ENCODE measurements around the gene APC2.

APC2 gene

DNA sequence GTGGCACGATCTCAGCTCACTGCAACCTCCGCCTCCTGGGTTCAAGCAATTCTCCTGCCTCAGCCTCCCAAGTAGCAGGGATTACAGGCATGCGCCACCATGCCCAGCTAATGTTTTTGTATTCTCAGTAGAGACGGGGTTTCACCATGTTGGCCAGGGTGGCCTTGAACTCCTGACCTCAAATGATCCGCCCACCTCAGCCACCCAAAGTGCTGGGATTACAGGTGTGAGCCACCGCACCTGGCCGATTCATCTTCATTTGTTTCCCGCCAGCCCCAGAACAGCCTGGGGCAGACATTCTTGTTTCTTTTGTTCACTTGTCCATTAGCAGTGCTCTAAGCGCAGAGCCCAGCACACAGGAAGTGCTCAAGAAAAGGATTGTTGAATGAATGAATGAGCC lies 27.1 kb downstream of the APC2 start:
- peak; percentile 81 for DNase-seq (ENCODE audit: low read depth, low spot score)

DNA sequence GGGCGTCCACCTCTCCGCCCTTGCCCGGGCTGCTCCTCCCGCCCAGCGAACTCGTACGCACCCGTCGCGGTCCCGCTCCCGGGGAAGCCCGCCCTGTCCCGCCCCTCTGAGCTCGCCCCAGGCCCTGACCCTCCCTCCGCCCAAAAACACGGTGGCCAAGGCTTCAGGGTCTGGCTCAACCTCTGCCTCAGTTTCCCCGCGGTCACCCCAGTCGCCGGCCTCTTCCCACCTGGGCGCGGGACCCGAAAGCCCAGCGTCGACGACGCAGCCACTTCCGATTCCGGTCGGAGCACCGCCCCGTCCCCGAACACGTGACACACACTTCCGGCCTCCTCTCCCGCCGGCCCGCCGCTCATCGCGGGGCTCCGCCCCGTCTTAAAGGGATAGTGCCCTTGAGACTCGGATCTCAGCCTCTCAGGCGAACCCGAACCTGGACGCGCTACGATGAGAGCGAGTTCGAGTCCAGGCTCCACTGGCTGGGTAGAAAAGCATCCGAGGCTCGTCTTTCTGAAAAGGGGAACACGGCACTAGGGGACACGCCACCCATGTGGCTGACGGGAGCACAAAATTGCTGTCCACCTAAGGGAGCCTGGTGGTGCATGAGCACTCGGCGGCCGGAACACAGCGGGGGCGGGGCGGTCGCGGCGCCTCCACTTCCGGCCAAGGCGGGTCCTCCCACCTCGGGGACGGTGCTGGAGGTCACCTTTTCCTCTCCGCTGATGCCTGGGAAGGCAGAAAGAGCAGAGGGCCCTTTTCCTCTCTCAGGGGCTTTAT lies 29.2 kb downstream of the APC2 start, which contains the start of gene C19orf25:
Gene C19orf25 (minus strand): TSS at position 282 of the 774 bp plus-strand sequence. CDS start 312 bp downstream, outside the sequence.
- peak; percentile 96 for DNase-seq (ENCODE audit: low read depth, low spot score)

DNA sequence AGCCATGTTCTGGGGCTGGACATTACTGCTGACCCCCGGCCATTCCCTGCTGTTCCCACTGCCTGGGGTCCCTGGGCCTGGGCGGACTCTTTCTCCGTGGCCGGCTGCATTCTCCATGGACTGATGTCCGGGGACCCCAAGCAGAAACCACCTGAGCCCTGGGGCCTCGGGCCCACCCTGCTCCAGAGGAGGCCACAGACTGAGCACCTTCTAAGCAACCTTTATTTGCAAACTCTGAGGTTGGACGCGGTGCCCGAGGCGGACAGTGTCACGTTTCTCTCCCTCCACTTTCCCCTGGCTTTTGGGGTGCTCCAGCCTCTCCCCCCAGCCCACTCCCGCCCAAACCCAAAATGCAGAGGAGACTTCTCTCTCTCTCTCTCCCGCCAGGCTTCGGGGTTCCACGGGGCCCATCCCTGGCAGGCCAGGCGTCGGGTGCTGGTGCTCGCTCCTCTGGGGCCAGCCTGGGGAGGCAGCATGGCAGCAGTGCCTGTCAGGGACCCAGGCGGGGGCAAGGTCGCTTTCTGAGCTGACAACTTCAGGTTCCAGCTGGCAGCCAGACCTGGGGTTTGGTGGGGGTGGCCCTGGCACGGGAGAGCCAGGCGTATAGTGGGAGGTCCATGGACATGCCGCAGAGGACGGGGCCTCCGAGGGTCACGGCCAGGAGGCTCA lies 31.4 kb downstream of the APC2 start:
- DNase-seq (ENCODE audit: low read depth, low spot score), result no peak

DNA sequence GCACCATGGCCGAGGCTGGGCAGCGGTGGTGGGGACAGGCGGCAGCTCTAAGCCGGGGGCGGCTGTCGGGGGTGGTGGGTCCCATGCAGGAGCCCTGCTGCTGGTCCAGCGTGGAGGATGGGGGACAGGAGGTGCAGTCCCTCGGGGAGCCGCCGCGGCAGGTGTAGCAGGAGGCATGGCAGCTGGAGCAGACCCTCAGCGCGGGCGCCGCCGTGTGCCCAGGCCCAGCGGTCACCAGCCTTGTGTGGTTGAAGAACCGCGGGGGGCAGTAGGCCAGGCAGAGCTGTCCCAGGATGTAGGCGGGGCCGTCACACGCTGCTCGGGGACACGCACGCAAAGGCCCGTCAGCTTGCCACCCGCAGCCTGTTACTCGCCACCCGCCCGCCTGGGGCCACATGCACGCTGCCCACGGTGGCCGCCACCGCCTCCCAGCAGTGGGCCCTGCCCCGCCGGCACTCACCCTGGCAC lies 32.0 kb downstream of the APC2 start:
- DNase-seq (ENCODE audit: low read depth, low spot score), result no peak

DNA sequence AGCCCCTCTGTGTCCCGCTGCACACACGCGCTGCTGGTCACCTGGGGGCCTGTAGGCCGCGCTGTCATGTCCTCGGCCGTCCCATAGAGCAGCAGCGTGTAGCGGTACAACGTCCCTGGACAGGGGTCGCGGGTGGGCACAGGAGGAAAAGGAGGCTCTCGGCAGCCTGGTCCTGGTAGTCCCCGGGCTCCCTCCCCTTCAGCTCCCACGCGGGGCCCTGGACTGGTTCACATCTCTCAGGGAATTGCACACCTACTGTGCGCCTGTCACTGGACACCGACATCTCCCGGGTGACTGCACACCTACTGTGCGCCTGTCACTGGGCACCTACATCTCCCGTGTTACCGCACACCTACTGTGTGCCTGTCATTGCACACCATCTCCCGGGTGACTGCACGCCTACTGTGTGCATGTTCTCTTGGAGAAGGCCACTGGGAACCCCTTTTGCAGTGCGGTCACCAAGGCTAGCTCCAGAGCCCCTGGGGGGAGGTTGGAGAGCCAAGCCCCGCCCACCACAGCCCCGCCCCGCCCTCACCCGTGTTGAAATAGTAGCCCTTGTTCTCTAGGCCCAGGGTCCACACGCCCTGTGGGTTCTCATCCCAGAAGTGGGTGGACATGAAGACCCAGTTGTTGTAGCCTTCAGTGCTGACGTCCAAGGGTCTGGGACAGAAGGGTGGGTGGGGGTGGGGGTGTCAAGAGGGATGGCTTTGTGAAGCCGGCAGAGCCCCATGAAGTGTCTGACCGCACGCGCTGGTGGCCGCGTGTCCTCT lies 32.6 kb downstream of the APC2 start:
- DNase-seq (ENCODE audit: low read depth, low spot score), result no peak

DNA sequence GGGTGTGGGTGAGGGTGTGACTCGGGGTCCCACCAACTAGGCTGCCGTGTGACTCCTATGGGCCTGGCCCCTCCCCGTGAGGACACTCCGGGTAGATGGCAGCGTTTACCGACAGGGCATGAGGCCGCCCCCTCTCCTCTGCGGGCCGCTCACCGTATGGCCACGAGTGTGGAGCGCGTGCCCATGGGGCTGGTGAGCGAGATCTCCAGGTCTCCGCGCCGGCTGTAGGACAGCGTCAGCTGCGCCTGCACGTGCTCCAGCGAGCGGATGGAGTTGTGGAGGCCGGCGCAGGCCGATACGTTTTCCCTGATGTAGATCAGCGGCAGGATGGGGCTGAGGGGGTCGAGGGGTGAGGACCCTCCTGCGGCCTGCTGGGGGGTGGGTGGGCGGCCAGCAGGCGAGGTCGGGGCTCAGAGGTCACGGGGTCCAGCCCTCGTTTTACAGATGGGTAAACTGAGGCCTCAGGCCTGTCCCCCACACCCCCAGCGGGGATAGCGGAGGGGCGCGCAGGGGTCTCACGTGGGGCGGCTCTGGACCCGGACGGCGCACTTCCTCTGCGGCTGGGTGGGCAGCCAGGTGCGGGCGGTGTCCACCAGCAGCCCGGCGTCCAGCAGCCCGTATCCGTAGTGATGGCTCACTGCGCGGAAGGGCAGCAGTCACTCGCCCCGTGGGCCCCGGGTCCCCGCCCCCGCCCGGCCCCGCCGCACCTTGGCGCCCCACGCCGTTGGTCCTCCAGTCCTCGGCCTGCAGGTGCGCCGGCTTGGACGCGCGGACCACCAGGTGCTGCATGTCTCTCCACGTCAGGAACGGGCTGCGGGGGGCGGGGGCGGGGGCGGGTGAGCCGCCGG lies 33.4 kb downstream of the APC2 start:
- DNase-seq (ENCODE audit: low read depth, low spot score), result no peak

DNA sequence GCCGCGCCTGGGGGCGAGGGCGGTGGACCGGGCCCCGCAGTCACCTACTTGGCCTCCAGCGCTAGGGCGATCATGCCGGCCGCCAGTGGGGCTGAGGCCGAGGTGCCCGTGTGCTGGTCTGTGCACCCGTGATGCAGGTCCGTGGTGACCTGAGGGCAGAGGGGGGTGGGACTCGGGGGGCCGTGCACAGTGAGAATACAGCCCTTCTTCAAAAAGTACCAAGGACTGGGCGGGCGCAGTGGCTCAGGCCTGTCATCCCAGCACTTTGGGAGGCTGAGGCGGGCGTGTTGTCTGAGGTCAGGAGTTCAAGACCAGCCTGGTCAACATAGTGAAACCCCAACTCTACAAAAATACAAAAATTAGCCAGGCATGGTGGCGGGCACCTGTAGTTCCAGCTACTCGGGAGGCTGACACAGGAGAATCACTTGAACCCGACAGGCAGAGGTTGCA lies 34.1 kb downstream of the APC2 start:
- DNase-seq (ENCODE audit: low read depth, low spot score), result no peak

DNA sequence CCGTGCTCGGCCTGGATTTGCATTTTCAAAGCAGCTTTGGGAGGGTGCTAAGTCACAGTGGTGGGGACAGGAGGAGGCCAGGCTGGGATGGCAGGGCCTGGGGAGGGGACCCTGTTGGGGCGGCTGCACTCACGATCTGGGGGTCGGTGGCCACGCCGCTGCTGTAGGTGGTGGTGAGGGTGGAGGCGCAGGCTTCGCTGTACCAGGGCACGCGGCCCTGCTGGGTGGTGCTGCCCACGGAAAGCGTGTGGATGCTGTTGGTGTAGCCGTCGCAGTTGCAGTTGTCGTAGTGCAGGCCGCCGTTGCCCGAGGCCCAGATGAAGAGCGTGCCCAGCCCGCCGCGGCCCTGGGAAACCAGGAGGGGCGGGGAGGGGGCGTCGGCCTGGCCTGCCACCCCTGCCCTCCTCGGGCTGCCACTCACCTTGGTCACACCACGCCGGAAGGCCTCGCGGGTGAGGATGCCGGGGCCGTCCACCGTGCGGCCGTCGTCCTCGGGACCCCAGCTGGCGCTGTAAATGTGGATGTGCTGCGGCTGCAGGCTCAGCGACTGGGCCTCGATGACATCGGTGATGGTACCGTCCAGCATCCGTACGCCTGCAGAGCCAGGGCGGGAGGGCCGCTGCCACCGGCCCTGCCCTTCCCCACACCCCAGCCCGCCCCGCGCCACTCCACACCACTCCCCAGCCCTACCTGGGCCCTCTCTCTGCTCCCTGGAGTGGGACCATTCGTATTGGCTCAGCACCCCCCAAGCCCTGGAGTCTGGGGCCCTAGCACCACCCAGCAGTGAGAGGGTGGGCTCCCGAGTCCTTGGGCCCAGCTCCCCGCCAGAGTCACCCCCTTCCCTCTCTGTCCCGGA lies 37.0 kb downstream of the APC2 start:
- DNase-seq (ENCODE audit: low read depth, low spot score), result no peak

DNA sequence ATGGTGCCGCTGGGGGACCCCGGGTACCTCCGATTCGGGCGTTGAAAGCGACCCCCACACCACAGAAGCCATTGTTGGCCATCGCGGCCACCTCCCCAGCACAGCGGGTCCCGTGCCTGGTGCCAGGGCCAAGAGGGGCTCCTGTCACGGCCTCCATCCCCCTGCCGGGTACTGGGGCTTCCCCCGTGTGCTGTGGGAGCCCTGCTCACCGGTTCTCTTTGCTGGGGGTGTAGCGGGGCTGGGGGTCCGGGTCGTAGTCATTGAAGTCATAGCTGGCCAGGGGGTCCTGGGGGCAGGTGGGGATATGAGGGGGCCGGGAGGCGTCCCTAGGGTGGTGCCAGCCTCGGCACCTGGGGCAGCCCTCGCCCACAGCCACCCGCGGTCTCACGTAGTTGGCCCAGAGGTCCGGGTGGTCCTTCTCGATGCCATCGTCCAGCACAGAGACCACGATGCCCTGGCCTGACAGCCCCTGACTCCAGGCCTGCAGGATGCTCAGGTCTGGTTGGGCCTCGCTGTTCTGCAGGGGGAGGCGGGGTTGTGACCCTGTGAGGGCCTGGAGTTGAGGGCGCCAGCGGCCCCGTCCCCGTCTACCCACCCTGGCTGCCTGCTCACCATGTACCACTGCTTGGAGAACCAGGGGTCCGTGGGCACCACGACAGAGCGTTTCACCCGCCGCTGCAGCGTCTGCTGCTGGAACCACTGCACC lies 37.8 kb downstream of the APC2 start:
- no peak for DNase-seq (ENCODE audit: low read depth, low spot score)

DNA sequence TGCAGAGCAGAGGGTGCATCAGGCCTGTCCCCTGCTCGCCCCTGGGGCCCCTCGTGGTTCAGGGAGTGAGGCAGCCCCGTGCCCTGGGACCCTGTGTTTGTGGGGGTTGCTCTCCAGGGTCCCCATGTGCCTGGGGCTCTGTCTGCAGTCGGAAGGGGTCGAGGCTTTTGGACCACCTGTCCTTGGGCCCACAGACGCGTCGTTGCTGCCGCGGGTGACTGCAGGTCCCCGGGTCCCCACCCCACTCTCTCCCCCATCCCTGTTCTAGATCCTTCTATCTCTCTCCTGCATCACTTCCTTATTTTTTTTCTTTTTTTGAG lies 38.3 kb downstream of the APC2 start:
- DNase-seq (ENCODE audit: low read depth, low spot score), result no peak

DNA sequence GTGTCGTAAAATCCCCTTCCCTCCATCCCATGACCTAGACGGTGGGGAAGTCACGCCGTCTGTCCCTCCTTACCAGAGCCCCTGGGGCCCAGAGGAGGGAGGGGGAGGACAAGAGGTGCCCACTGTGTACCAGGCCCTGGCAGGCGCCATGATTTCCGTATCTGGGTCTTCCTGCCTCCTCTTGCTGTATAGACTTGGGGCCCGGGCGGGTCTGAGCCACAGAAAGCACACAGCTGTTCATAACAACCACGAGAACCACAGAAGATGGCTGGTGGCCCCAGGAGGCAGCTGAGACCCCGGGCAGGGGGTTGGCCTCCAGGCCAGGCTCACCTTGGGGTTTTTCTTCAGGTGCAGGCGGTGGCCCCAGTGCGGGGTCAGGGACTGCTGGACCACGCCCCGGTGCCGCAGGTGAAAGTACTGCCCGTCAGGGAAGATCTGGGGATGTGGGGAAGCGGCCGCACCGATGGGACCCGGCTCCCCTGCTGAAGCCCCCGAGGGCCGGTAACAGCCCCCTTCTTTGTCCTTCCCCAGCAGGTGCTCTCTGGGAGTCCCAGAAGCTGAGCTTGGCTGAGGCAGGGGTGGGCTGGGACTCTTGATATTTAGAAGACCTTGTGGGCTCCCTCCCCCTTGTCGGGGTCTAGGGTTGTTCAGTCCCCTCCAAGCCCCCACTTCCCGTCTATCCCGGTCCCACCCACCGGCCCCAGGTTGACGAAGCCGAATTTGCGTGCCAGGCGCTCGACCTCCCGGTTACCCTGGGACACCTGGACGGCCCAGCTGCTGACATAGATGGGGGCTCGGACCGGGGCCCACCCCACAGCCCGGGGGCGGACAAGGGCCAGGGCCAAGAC lies 39.8 kb downstream of the APC2 start:
- DNase-seq (ENCODE audit: low read depth, low spot score), result no peak

DNA sequence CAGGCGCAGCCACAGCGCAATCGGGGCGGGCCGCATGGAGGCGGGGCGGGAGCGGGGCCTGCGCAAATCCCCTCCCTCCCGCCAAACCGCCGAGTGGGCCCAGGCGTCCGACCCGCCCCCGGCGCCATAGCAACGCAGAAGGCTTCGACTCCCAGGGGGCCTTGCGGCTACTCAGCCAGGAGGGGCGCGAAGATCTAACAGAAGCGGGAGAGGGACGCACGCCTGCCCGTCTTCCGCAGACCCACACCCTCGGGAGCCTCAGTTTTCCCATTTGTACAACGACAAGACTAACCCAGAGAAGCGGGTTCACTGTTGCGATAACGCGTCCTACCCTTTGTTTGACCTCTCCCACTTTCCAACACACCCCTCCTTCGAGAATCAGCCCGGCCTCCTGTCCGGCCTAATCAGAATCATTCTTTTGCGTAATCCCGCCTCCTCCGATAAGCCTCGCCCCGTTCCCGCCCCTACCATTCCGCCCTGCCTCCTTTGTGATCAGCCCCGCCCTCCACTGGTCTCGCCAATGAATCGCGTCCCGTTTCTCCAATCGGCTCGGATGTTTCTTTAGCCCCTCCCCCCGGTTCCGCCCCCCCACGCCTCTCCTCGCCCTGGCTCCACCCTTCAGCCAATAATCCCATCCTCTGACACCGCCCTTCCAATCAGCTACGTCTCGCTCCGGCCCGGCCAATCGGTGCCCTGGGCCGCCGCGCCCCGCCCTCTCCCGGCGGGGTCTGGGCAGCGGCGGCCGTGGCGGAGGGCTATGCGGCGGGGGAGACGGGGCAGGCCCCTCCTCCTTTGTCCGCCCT lies 40.6 kb downstream of the APC2 start, which contains the start of gene PCSK4:
Gene PCSK4 (minus strand): TSS at position 40 of the 803 bp plus-strand sequence. CDS start 4 bp downstream, at position 36.
- DNase-seq (ENCODE audit: low read depth, low spot score), result peak; percentile 99

DNA sequence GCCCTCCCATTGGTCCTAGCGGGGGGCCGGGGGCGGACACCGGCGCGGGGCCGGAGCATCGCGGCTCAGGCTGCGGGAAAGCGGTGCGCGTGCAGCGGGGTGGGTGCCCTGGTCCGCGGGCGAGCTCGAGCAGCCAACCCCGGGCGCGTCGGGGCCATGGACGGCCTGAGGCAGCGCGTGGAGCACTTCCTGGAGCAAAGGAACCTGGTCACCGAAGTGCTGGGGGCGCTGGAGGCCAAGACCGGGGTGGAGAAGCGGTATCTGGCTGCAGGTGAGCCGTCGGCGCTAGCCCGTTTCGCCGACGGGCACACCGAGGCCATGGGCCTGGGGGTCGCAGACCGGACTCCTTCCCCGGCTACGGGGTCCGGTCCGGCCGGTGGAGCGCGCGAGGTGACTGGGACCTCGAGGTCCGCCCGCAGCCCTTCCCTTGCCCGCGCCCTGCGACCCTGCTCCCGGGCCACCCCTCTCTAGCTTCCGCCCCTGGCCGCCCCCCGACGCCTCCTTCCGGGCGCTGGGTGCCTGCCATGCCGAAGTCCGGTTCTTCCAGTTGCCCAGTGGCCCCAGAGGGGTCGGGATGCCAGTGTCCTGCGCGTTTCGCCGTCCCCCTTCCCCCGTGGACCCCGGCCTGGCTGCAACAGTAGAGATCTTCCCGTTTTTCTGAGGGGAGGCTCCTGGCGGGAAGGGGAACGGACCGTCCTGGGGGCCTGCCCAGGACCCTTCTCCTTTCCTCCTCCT lies 41.4 kb downstream of the APC2 start, which contains the start of gene REEP6:
Gene REEP6 (plus strand): TSS at position 68 of the 735 bp plus-strand sequence. CDS start 89 bp downstream, at position 157.
- DNase-seq (ENCODE audit: low read depth, low spot score), result no peak

DNA sequence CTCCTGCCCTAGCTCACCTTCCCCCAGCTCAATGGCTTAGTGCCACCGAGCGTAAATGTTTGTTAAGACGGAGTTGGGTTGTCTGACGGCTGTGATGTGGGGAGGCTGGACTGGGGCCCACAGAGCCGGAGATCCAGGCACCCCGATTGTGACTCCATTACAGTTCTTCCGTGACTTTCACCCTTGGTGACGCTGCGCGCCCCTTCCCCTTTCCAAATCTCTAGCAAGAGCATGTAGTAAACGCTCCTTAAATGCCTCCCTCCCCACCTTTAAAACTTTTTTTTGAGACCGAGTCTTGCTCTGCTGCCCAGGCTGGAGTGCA lies 41.9 kb downstream of the APC2 start:
- DNase-seq (ENCODE audit: low read depth, low spot score), result no peak

DNA sequence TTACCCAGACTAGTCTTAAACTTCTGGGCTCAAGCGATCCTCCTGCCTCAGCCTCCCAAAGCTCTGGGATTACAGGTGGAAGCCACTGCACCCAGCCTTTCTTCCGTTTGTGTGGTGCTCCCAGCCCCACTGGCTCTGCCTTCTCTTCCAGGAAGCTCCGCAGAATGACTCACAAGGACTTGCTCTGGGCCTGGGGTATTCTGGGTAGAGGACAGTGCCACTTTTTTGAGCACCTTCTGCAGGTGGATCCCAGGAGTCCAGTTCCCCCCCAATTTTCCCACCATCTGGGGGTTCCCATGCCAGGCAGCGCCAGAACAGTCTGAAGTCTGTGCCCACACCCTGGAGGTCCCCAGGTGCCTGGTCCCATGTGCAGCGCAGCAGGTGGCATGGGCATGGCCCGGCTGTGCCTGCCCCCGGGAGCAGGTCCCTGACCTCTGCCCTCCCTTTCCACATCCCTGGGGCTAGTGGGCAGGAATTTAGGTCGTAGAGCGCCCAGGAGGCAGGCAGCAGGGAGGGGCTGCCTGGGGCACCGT lies 42.6 kb downstream of the APC2 start:
- DNase-seq (ENCODE audit: low read depth, low spot score), result no peak

DNA sequence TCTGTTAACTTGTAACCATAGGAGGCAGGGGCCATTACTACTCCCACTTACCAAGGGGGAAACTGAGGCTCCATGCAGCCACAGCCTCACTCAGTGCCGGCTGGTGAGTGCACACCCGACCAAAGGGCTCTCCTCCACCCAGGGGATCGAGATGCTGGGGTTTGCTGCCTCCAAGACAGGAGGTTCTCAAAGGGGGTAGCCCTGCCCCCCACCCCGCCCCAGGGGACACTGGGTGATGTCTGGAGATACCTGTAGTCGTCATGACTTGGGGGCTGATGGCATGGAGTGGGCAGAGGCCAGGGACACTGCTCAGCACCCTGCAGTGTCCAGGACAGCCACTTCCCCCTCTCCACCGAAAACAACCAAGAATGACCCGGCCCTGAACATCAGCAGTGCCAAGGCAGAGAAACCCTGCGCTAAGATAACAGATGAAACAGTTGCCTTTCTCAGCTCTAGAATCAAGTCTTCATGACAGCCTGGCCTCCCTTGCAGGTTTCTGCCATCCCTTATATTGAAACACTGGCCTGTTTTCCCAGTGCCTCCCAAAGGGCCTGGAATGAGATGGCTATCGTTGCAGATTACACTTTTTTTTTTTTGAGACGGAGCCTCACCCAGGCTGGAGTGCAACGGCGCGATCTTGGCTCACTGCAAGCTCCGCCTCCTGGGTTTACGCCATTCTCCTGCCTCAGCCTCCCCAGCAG lies 44.3 kb downstream of the APC2 start:
- no peak for DNase-seq (ENCODE audit: low read depth, low spot score)

All from ELF-1 (cell line).